HFFc6 (cell line): ENCODE measurements around the gene TCAIM. TPM values are rescaled to one million over a fixed set of nuclear protein-coding genes. Genes with fewer than 3 reads are reported as not detected.
"Not testable (repeated sequence)": the region's sequence is repeated elsewhere in the genome, so short reads cannot be mapped to it uniquely, and the experiment has no call there.

Experiments used
- DNase-seq: peaks from one replicate; pipeline ENCODE4 v3.0.0-alpha.2; 2018
- H3K27ac Mint-ChIP-seq: 2 replicates; pipeline ENCODE4 v1.8.0; 2020; ENCODE audit warnings: mild to moderate bottlenecking, mixed read lengths
- H3K27me3 Mint-ChIP-seq: 2 replicates; pipeline ENCODE4 v1.8.0; 2021; ENCODE audit warnings: mild to moderate bottlenecking, moderate library complexity, mixed read lengths; ENCODE audit not compliant: insufficient read depth
- H3K36me3 Mint-ChIP-seq: 2 replicates; pipeline ENCODE4 v1.8.0; 2021; ENCODE audit warnings: low read depth, mixed read lengths
- H3K4me1 Mint-ChIP-seq: 2 replicates; pipeline ENCODE4 v1.8.0; 2020; ENCODE audit warnings: low read depth, mixed read lengths
- H3K4me3 Mint-ChIP-seq: 2 replicates; pipeline ENCODE4 v1.8.0; 2020; ENCODE audit warnings: mild to moderate bottlenecking, moderate library complexity, mixed read lengths
- H3K9me3 Mint-ChIP-seq: 2 replicates; pipeline ENCODE4 v1.8.0; 2020; ENCODE audit warnings: mild to moderate bottlenecking, mixed read lengths
- CTCF ChIP-seq: fragments of 200-600 bp; sonication (generic); IDR thresholded peaks from 2 replicates; pipeline ENCODE4 v1.5.0; 2021; ENCODE audit warnings: antibody characterized with exemption, mild to moderate bottlenecking
- total RNA-seq, 6 experiments: library from RNA; stranded (reverse); fragmentation: NEBNext Ultra II Directional; extraction: Animal tissue kit (Norgen Biotek cat#: 25700); gene quantifications; 2 replicates in 1 of 6; 3 replicates in 5 of 6; pipeline ENCODE4 v1.2.3, GENCODE V29; 2021

Gene TCAIM
- total RNA-seq, 6 experiments from 2014 or later = 18.4 to 22.4 (median 20.4) TPM

GRCh38 chr3:44416031-44417030 is 77.8 kb downstream of the TCAIM start:
- Mint-ChIP-seq H3K4me3 (no peak overlapping the region), H3K4me1 (no peaks in the 10 kb centered on the region), H3K27me3 (peaks cover 10% of the 10 kb centered on the region), H3K9me3 (no peaks in the 10 kb centered on the region), H3K27ac (no peak overlapping the region), H3K36me3 (no peaks in the 10 kb centered on the region)
- no peak for TF ChIP-seq CTCF
- no peak for DNase-seq

GRCh38 chr3:44418118-44418517 is 79.6 kb downstream of the TCAIM start:
- peaks cover 13% of the 10 kb centered on the region for H3K27me3 Mint-ChIP-seq
- H3K4me1 Mint-ChIP-seq, H3K4me3 Mint-ChIP-seq, H3K36me3 Mint-ChIP-seq, DNase-seq, H3K27ac Mint-ChIP-seq, H3K9me3 Mint-ChIP-seq: not testable (repeated sequence)

- peak; percentile 69 for TF ChIP-seq CTCF
- Mint-ChIP-seq H3K36me3 (no peaks in the 10 kb centered on the region), H3K27me3 (peaks cover 13% of the 10 kb centered on the region), H3K4me3 (no peak overlapping the region), H3K27ac (no peak overlapping the region), H3K9me3 (no peaks in the 10 kb centered on the region), H3K4me1 (no peaks in the 10 kb centered on the region)
- DNase-seq = no peak
Measured at GRCh38 chr3:44418549-44418948, 80.0 kb downstream of the TCAIM start.

- DNase-seq = no peak
- Mint-ChIP-seq H3K4me1 (no peaks in the 10 kb centered on the region), H3K27ac (no peak overlapping the region), H3K36me3 (no peaks in the 10 kb centered on the region), H3K27me3 (peaks cover 16% of the 10 kb centered on the region), H3K4me3 (no peak overlapping the region), H3K9me3 (no peaks in the 10 kb centered on the region)
- no peak for TF ChIP-seq CTCF
Measured at GRCh38 chr3:44419116-44419922, 80.8 kb downstream of the TCAIM start.

- TF ChIP-seq CTCF = no peak
- no peaks in the 10 kb centered on the region for H3K9me3 Mint-ChIP-seq
- H3K27me3 Mint-ChIP-seq = peaks cover 18% of the 10 kb centered on the region
- no peak overlapping the region for H3K4me3 Mint-ChIP-seq
- no peak for DNase-seq
- no peaks in the 10 kb centered on the region for H3K36me3 Mint-ChIP-seq
- no peaks in the 10 kb centered on the region for H3K4me1 Mint-ChIP-seq
- no peak overlapping the region for H3K27ac Mint-ChIP-seq
Measured at GRCh38 chr3:44419923-44420650, 81.5 kb downstream of the TCAIM start.
